Measurements from ENCODE around the gene TSHB. TPM values are rescaled to one million over a fixed set of nuclear protein-coding genes. Genes with fewer than 3 reads are reported as not detected.

Gene TSHB
- polyA plus RNA-seq, 1 donor from 2014 or later: not detected

DNA sequence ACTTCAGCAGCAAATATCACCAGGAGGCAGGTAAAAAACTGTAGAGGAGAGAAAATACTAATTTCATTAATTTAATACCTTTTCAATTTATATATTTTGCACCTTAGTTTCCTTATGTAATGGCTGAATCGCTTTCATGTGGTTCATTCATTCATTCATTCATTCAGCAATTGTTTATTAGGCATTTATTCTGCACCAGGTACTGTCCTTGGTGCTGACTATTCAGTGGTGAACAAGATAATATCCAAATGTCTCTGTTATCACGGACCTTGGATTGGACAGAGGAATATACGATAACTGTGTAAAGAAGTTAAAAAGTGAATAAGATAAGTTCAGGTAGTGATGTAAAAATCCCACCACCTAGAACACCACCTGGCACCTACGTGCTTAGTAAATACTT is 30.9 kb downstream of the TSHB start:
- Histone ChIP-seq H4K20me1 (ENCODE audit: insufficient read depth) (no peaks in the 10 kb centered on the region), H3K27me3 (ENCODE audit: insufficient read depth, low read depth, low read length) (no peaks in the 10 kb centered on the region), H2AFZ (ENCODE audit: low read depth, low read length) (no peak overlapping the region), H3K4me3 (ENCODE audit: low read length) (no peak overlapping the region), H3K4me2 (ENCODE audit: low read length) (no peak overlapping the region), H3K27ac (ENCODE audit: low read length) (no peak overlapping the region), H3K36me3 (ENCODE audit: insufficient read depth, low read length) (no peaks in the 10 kb centered on the region), H3K79me2 (replicated peaks; ENCODE audit: insufficient read depth, low read length) (no peaks in the 10 kb centered on the region), H3K9me3 (ENCODE audit: low read length) (no peaks in the 10 kb centered on the region), H3K9me2 (ENCODE audit: insufficient read depth, low read length) (no peaks in the 10 kb centered on the region), H3F3A (ENCODE audit: insufficient read depth, low read length, poor library complexity, severe bottlenecking) (no peaks in the 10 kb centered on the region), H3K9ac (ENCODE audit: low read length) (no peak overlapping the region)
- TF ChIP-seq EZH2 (IDR thresholded peaks at IDR 0.05; ENCODE audit: borderline replicate concordance, insufficient read depth, low read length, poor library complexity, severe bottlenecking) (no peak), MXI1 (conservative IDR thresholded peaks at IDR 0.05; ENCODE audit: poor library complexity, severe bottlenecking) (no peak), POLR2AphosphoS5 (IDR thresholded peaks at IDR 0.05) (no peak), SMC3 (conservative IDR thresholded peaks at IDR 0.05; ENCODE audit: poor library complexity) (no peak), TAF1 (IDR thresholded peaks at IDR 0.05; ENCODE audit: low read depth) (no peak), RAD21 (conservative IDR thresholded peaks at IDR 0.05) (no peak)

DNA sequence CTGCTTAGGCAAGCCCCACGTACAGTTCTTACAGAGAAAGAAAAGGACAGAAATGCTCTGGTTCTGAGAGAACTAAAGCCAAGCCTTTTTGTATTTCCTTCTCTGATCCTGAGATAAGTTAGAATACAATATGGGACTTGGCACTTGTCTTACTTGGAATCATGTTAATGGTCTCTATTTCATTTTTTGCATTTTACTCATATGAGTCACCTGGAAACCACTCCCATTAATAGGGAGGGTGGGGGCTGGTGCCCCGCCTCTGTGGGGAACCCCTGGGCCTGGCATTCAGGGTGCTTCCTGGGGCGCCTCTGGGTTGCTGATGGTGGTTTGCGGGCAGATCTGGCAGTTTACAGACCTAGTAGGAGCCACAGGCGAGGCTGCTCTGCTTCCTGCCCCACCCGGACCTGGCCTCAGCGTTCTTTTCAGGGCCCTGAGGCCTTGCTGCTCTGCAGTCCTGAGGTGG is 32.9 kb downstream of the TSHB start:
- Histone ChIP-seq H2AFZ (ENCODE audit: low read depth, low read length) (no peak overlapping the region), H3K4me2 (ENCODE audit: low read length) (no peak overlapping the region), H4K20me1 (ENCODE audit: insufficient read depth) (no peaks in the 10 kb centered on the region), H3K9ac (ENCODE audit: low read length) (no peak overlapping the region), H3K9me2 (ENCODE audit: insufficient read depth, low read length) (no peaks in the 10 kb centered on the region), H3K4me3 (ENCODE audit: low read length) (no peak overlapping the region), H3K9me3 (ENCODE audit: low read length) (no peaks in the 10 kb centered on the region), H3K79me2 (replicated peaks; ENCODE audit: insufficient read depth, low read length) (no peaks in the 10 kb centered on the region), H3K27me3 (ENCODE audit: insufficient read depth, low read depth, low read length) (no peaks in the 10 kb centered on the region), H3K27ac (ENCODE audit: low read length) (no peak overlapping the region), H3K36me3 (ENCODE audit: insufficient read depth, low read length) (no peaks in the 10 kb centered on the region), H3F3A (ENCODE audit: insufficient read depth, low read length, poor library complexity, severe bottlenecking) (no peaks in the 10 kb centered on the region)
- TF ChIP-seq EP300 (conservative IDR thresholded peaks at IDR 0.05; ENCODE audit: poor library complexity, severe bottlenecking) (no peak), POLR2AphosphoS5 (IDR thresholded peaks at IDR 0.05) (no peak), TAF1 (IDR thresholded peaks at IDR 0.05; ENCODE audit: low read depth) (no peak), CTCF (IDR thresholded peaks at IDR 0.05; ENCODE audit: poor library complexity, severe bottlenecking) (no peak), EZH2 (IDR thresholded peaks at IDR 0.05; ENCODE audit: borderline replicate concordance, insufficient read depth, low read length, poor library complexity, severe bottlenecking) (no peak), MXI1 (conservative IDR thresholded peaks at IDR 0.05; ENCODE audit: poor library complexity, severe bottlenecking) (no peak), RAD21 (conservative IDR thresholded peaks at IDR 0.05) (no peak), SMC3 (conservative IDR thresholded peaks at IDR 0.05; ENCODE audit: poor library complexity) (no peak)
- TF ChIP-seq, protein P1, sequence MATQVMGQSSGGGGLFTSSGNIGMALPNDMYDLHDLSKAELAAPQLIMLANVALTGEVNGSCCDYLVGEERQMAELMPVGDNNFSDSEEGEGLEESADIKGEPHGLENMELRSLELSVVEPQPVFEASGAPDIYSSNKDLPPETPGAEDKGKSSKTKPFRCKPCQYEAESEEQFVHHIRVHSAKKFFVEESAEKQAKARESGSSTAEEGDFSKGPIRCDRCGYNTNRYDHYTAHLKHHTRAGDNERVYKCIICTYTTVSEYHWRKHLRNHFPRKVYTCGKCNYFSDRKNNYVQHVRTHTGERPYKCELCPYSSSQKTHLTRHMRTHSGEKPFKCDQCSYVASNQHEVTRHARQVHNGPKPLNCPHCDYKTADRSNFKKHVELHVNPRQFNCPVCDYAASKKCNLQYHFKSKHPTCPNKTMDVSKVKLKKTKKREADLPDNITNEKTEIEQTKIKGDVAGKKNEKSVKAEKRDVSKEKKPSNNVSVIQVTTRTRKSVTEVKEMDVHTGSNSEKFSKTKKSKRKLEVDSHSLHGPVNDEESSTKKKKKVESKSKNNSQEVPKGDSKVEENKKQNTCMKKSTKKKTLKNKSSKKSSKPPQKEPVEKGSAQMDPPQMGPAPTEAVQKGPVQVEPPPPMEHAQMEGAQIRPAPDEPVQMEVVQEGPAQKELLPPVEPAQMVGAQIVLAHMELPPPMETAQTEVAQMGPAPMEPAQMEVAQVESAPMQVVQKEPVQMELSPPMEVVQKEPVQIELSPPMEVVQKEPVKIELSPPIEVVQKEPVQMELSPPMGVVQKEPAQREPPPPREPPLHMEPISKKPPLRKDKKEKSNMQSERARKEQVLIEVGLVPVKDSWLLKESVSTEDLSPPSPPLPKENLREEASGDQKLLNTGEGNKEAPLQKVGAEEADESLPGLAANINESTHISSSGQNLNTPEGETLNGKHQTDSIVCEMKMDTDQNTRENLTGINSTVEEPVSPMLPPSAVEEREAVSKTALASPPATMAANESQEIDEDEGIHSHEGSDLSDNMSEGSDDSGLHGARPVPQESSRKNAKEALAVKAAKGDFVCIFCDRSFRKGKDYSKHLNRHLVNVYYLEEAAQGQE (IDR thresholded peaks at IDR 0.05; ENCODE audit: borderline replicate concordance): no peak

All from neural cell (in vitro differentiated cells).